GM12872 (cell line): ENCODE measurements around the gene PCDH9.

ENCODE experiments used
- TF ChIP-seq, protein P1 (sequence below): IDR thresholded peaks from 3 replicates; pipeline ENCODE4 v1.5.1; 2011; ENCODE audit warnings: low read depth, mild to moderate bottlenecking, low read length, moderate library complexity; ENCODE audit not compliant: insufficient read depth

The PCDH9 gene

GRCh38 chr13:66971004-66971403, 259.1 kb downstream of the PCDH9 start:
- TF ChIP-seq, protein P1, sequence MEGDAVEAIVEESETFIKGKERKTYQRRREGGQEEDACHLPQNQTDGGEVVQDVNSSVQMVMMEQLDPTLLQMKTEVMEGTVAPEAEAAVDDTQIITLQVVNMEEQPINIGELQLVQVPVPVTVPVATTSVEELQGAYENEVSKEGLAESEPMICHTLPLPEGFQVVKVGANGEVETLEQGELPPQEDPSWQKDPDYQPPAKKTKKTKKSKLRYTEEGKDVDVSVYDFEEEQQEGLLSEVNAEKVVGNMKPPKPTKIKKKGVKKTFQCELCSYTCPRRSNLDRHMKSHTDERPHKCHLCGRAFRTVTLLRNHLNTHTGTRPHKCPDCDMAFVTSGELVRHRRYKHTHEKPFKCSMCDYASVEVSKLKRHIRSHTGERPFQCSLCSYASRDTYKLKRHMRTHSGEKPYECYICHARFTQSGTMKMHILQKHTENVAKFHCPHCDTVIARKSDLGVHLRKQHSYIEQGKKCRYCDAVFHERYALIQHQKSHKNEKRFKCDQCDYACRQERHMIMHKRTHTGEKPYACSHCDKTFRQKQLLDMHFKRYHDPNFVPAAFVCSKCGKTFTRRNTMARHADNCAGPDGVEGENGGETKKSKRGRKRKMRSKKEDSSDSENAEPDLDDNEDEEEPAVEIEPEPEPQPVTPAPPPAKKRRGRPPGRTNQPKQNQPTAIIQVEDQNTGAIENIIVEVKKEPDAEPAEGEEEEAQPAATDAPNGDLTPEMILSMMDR, result no peak

- TF ChIP-seq, protein P1, result no peak
Observed at GRCh38 chr13:66969291-66969690, 260.8 kb downstream of the PCDH9 start.

GRCh38 chr13:66967811-66968597, 262.1 kb downstream of the PCDH9 start:
- TF ChIP-seq, protein P1, result no peak

DNA sequence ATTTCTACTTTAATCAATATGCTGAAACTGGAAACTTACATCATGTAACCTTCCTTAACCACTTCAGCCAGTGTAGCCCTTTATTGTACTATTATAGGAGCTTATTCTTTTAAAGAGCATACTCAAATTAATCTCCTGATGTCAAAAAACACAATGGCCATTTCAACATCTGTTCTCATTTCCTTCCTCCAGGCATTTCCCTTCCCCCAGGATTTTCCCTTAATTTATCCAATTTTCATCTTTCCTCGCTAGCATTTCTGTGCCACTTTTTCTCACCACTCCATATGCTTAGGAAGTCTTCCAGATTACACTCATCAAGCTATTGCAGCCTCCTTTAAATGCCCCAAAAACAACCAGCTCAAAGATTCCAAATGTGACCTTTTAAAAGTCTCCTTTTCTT, 265.0 kb downstream of the PCDH9 start:
- TF ChIP-seq, protein P1, result no peak

DNA sequence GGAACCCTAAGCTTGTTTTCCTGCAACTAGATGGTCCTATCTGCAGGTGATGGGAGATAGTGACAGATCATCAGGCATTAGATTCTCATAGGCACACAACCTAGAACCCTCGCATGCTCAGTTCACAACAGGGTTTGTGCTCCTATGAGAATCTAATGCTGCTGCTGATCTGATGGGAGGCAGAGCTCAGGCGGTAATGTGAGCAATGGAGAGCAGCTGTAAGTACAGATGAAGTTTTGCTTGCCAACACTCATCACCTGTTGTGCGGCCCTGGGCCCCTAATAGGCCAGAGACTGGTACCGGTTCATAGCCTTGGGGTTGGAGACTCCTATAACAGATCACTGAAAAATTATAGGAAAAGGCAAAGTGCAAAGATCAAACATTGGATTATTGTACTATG, 267.2 kb downstream of the PCDH9 start:
- TF ChIP-seq, protein P1, result no peak

GRCh38 chr13:66958611-66959010, 271.5 kb downstream of the PCDH9 start:
- TF ChIP-seq, protein P1, result no peak

GRCh38 chr13:66952507-66952906, 277.6 kb downstream of the PCDH9 start:
- TF ChIP-seq, protein P1, result 0 out of 3 replicates have a peak, but pooled peaks have one; percentile 11
